Right lobe of liver (tissue), 4 donors: Measurements from ENCODE around the gene TTLL10.

Experiments
- POLR2A ChIP-seq: fragments of 450-650 bp; IDR thresholded peaks from one replicate; pipeline ENCODE4 v1.6.1; 2017; ENCODE audit warnings: antibody characterized with exemption, mild to moderate bottlenecking
- TF ChIP-seq, protein P1 (sequence below), 4 donors: fragments of 200-600 bp in 3 of 4; fragments of 450-650 bp in 1 of 4; IDR thresholded peaks; one replicate each; pipeline versions ENCODE4 v1.5.1 to v1.8.0; 2016 to 2022; ENCODE audit warnings: antibody characterized with exemption in 4 of 4, mild to moderate bottlenecking in 2 of 4
- donor health status: DM: no; HTN: no; CAD: no.
- donor health status: DM: no; HTN: no; CAD: no.
- donor health status: DM: no; HTN: yes; CAD: no.

DNA sequence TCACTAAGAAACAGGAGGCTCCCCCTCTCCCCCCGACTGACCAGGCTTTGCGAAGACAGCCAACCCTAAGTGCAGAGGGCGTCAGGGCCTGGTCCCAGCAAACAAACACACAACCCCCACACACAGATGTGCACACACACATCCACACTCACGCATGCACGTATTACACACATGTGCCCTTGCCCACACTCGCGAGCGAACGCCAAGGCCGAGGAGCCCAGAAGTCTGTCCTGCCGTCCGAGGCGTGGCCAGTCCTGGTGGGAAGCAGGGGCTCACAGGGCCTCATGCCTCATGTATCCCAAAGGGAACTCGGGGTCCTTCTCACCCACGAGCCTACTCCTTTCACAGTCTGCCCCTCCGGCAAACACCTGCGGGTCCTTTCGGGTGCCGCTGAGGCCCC, 56.1 kb downstream of the TTLL10 start:
- TF ChIP-seq, protein P1, sequence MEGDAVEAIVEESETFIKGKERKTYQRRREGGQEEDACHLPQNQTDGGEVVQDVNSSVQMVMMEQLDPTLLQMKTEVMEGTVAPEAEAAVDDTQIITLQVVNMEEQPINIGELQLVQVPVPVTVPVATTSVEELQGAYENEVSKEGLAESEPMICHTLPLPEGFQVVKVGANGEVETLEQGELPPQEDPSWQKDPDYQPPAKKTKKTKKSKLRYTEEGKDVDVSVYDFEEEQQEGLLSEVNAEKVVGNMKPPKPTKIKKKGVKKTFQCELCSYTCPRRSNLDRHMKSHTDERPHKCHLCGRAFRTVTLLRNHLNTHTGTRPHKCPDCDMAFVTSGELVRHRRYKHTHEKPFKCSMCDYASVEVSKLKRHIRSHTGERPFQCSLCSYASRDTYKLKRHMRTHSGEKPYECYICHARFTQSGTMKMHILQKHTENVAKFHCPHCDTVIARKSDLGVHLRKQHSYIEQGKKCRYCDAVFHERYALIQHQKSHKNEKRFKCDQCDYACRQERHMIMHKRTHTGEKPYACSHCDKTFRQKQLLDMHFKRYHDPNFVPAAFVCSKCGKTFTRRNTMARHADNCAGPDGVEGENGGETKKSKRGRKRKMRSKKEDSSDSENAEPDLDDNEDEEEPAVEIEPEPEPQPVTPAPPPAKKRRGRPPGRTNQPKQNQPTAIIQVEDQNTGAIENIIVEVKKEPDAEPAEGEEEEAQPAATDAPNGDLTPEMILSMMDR (IDR thresholded peaks at IDR 0.05), result no peak
- no peak for TF ChIP-seq POLR2A
